ENCODE measurements around the gene PGLYRP3.

DNA sequence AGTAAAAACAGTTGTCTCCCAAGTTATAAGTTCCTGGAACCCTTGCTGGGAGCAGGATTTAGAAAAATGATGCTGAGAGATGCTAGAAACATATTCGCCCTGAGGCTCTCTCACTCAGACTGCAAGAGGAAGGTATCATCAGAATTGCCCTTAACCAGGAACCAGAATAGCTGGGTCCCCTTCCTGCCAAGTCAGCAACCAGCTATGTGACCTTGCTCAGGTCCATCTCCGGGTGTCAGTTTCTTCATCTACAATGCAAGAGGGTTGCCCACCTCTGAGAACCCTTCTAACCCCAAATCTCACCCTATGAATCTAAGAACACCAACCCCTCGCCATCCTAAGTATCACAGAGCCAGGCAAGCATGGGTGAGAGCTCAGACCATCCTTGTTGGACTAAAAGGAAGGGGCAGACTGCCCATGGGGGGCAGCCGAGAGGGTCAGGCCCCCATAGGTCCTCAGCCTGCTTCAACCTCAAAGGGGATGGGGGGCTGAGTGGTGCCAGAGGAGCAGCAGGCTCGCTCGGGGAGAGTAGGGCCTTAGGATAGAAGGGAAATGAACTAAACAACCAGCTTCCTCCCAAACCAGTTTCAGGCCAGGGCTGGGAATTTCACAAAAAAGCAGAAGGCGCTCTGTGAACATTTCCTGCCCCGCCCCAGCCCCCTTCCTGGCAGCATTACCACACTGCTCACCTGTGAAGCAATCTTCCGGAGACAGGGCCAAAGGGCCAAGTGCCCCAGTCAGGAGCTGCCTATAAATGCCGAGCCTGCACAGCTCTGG is 44.5 kb upstream of the PGLYRP3 start:
- TF ChIP-seq, protein P1, sequence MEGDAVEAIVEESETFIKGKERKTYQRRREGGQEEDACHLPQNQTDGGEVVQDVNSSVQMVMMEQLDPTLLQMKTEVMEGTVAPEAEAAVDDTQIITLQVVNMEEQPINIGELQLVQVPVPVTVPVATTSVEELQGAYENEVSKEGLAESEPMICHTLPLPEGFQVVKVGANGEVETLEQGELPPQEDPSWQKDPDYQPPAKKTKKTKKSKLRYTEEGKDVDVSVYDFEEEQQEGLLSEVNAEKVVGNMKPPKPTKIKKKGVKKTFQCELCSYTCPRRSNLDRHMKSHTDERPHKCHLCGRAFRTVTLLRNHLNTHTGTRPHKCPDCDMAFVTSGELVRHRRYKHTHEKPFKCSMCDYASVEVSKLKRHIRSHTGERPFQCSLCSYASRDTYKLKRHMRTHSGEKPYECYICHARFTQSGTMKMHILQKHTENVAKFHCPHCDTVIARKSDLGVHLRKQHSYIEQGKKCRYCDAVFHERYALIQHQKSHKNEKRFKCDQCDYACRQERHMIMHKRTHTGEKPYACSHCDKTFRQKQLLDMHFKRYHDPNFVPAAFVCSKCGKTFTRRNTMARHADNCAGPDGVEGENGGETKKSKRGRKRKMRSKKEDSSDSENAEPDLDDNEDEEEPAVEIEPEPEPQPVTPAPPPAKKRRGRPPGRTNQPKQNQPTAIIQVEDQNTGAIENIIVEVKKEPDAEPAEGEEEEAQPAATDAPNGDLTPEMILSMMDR (conservative IDR thresholded peaks at IDR 0.05; ENCODE audit: low read depth, low read length) = no peak
- no peak for TF ChIP-seq EZH2phosphoT487 (IDR thresholded peaks at IDR 0.05; ENCODE audit: borderline replicate concordance, low read length)

Data from PC-3 (cell line).